Heart left ventricle (tissue), 13 donors: ENCODE results near the gene PRCC.

ENCODE experiments used
- POLR2A ChIP-seq, 2 donors: fragments of 450-650 bp; IDR thresholded peaks; one replicate each; pipeline ENCODE4 v1.6.1; 2017; ENCODE audit warnings: antibody characterized with exemption in 2 of 2, mild to moderate bottlenecking in 2 of 2, moderate library complexity in 2 of 2
- TF ChIP-seq, protein P1 (sequence below), 12 donors: fragments of 200-600 bp; sonication (generic) in 4 of 12; IDR thresholded peaks; one replicate each; pipeline versions ENCODE4 v1.5.0 to v1.8.0; 2018 to 2022; ENCODE audit warnings: antibody characterized with exemption in 12 of 12, mild to moderate bottlenecking in 5 of 12
- donor health status: ischemic (EF 13 %, LVEDD 7.1; RV severe dilation, severe dysfunction).
- donor health status: DM: no; HTN: yes; CAD: no.
- donor health status: DM: no; HTN: no; CAD: no.
- donor health status: ischemic (EF 25% LVEDD 6.9; RV normal size, moderate dysfunction).
- donor health status: ischemic (EF 25% LVEDD 5.7; RV mildly dilated, moderate dysfunction).
- donor health status: ischemic (EF 35%, LVEDD 5.7; RV mildly dilated, moderate dysfunction).
- donor health status: nonischemic (EF 11% LVEDD 7.7; RV severe dilation, severe dysfunction).
- donor health status: DM: yes; HTN: yes; CAD: no.
- donor health status: PGD.
- donor health status: ischemic (EF 29% LVEDD 5.4; RV normal size, mild dysfunction).
- donor health status: nonischemic (EF 23%, LVEDD 6.1; RV moderate dilation, normal function).

DNA sequence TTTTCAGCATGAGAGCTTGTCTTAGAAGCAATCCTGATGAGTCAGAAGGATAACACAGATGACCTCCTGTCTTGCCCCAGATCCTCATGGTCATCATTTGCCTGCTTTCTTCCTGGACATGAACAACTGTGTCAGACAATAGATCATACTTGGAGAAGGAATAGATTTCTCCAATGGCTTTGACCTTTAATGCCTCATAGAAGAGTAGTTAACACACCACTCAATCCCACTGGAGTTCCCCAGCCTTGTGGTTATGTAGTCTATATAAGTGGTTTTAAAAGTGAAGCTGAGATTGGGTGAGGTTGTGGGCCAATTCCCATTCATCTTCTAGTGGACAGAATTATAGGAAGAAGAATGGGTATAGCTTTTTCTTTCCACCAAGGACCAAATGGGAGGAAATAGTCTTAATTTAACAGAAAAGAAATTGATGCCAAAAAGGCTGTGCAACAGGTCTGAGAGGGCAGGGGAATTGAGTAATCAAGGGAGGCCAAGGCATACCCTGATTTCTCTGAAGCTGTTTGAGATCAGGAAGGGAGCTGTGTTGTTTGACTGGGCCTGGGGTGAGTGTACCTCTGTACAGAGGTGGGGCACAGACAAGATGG, 14.4 kb downstream of the PRCC start:
- TF ChIP-seq, protein P1, sequence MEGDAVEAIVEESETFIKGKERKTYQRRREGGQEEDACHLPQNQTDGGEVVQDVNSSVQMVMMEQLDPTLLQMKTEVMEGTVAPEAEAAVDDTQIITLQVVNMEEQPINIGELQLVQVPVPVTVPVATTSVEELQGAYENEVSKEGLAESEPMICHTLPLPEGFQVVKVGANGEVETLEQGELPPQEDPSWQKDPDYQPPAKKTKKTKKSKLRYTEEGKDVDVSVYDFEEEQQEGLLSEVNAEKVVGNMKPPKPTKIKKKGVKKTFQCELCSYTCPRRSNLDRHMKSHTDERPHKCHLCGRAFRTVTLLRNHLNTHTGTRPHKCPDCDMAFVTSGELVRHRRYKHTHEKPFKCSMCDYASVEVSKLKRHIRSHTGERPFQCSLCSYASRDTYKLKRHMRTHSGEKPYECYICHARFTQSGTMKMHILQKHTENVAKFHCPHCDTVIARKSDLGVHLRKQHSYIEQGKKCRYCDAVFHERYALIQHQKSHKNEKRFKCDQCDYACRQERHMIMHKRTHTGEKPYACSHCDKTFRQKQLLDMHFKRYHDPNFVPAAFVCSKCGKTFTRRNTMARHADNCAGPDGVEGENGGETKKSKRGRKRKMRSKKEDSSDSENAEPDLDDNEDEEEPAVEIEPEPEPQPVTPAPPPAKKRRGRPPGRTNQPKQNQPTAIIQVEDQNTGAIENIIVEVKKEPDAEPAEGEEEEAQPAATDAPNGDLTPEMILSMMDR (IDR thresholded peaks at IDR 0.05), result no peak
- no peak for TF ChIP-seq POLR2A (IDR thresholded peaks at IDR 0.05)
